ENCODE results near the gene EPHA6.

DNA sequence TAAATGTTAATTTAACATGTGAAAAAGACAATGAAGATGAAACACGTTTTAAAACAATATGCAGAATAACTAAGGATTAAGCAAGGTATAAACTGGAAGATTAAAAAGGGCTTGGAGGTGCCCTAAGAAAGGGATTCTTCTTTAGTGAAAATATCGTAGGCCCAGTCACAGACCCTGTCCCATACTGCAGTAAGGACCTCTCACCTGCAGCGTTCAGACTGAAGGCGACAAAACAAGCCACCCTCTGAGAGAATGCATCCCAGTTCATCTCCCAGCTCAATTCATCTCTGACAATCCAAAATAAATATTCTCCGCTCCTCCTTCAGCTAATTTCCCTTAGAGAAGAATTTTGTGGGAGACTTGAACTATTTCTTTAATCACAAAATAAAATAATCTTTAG, 847.9 kb downstream of the EPHA6 start:
- TF ChIP-seq, protein P1, sequence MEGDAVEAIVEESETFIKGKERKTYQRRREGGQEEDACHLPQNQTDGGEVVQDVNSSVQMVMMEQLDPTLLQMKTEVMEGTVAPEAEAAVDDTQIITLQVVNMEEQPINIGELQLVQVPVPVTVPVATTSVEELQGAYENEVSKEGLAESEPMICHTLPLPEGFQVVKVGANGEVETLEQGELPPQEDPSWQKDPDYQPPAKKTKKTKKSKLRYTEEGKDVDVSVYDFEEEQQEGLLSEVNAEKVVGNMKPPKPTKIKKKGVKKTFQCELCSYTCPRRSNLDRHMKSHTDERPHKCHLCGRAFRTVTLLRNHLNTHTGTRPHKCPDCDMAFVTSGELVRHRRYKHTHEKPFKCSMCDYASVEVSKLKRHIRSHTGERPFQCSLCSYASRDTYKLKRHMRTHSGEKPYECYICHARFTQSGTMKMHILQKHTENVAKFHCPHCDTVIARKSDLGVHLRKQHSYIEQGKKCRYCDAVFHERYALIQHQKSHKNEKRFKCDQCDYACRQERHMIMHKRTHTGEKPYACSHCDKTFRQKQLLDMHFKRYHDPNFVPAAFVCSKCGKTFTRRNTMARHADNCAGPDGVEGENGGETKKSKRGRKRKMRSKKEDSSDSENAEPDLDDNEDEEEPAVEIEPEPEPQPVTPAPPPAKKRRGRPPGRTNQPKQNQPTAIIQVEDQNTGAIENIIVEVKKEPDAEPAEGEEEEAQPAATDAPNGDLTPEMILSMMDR (IDR thresholded peaks at IDR 0.05) = no peak
- no peak for TF ChIP-seq POLR2A (IDR thresholded peaks at IDR 0.05)
